ENCODE data around the gene KCNH1. TPM values are rescaled to one million over a fixed set of nuclear protein-coding genes. Genes with fewer than 3 reads are reported as not detected.

KCNH1 gene
- total and polyA plus RNA-seq, 2 of the 4 experiments (the other 2 are of a cell fraction), result 0.27 to 0.54 TPM

- Histone ChIP-seq H3K9me1 (ENCODE audit: insufficient read depth, low read length) (no peaks in the 10 kb centered on the region), H2BK120ac (ENCODE audit: low read depth, low read length) (no peak overlapping the region), H3K23ac (ENCODE audit: low read depth, low read length) (no peak overlapping the region), H3K14ac (replicated peaks; ENCODE audit: low read depth, low read length) (no peak overlapping the region), H4K5ac (ENCODE audit: low read depth, low read length) (no peak overlapping the region), H3K56ac (ENCODE audit: extremely low read depth, insufficient read depth, low read length) (no peak overlapping the region), H2BK5ac (ENCODE audit: low read depth, low read length, poor library complexity, severe bottlenecking) (no peak overlapping the region), H3K79me1 (ENCODE audit: low read depth in 1 of 2, low read length in 2 of 2) (no peaks in the 10 kb centered on the region), H3K9ac (ENCODE audit: low read depth, low read length) (no peak overlapping the region), H2AK5ac (ENCODE audit: low read depth, low read length) (no peak overlapping the region), H2BK20ac (ENCODE audit: low read depth, low read length) (no peak overlapping the region), H4K91ac (ENCODE audit: insufficient read depth, low read depth, low read length) (no peak overlapping the region), H3K27me3 (ENCODE audit: control insufficient read depth, insufficient read depth, low read length) (no peaks in the 10 kb centered on the region), H3K27ac (ENCODE audit: insufficient read depth, low read length) (no peak overlapping the region), H2BK15ac (ENCODE audit: low read depth, low read length) (no peak overlapping the region), H4K8ac (ENCODE audit: low read depth in 2 of 2, low read length in 2 of 2) (no peak overlapping the region), H2AFZ (replicated peaks; ENCODE audit: low read length, poor library complexity) (no peak overlapping the region), H3K18ac (ENCODE audit: low read depth, low read length) (no peak overlapping the region), H3K4ac (ENCODE audit: low read depth, low read length) (no peak overlapping the region), H3K4me1 (ENCODE audit: control insufficient read depth, insufficient read depth, low read length) (no peaks in the 10 kb centered on the region), H3K36me3 (ENCODE audit: control insufficient read depth, insufficient read depth, low read length) (no peaks in the 10 kb centered on the region), H3K9me3 (ENCODE audit: control insufficient read depth, insufficient read depth, low read length) (peaks cover 2% of the 10 kb centered on the region; the same call in 1 of the 2 replicates), H2AK9ac (replicated peaks; ENCODE audit: low read depth, low read length, poor library complexity) (no peak overlapping the region), H4K20me1 (ENCODE audit: insufficient read depth, low read length) (no peaks in the 10 kb centered on the region), H3K4me3 (ENCODE audit: insufficient read depth, low read depth, low read length) (no peak overlapping the region), H3K4me2 (ENCODE audit: low read depth, low read length) (no peak overlapping the region)
- dilution Hi-C loops (cut with HindIII; ENCODE audit: low sequenced_read_pairs, unreplicated experiment) (no loop called here), intact Hi-C loops (cut with micrococcal nuclease) (no loop called here), in situ Hi-C loops (cut with MboI; ENCODE audit: low sequenced_read_pairs) (no loop called here)
- TF ChIP-seq SMC3 (IDR thresholded peaks at IDR 0.05; ENCODE audit: low read depth, low read length) (no peak), MAZ (IDR thresholded peaks at IDR 0.05; ENCODE audit: borderline replicate concordance, low read depth, low read length) (no peak), MAFK (IDR thresholded peaks at IDR 0.05; ENCODE audit: low read depth, low read length) (no peak)
- no peak for DNase-seq
- BruUV-seq (replicated peaks), result no TSS peak
- ATAC-seq (ENCODE audit: low read depth), result no peak
- ChIA-PET CTCF (no interaction called here), POLR2A (ENCODE audit: unreplicated experiment) (no interaction called here)
Observed at GRCh38 chr1:210853276-210853675, 280.7 kb downstream of the KCNH1 start.
